GM18502 (cell line): Measurements from ENCODE around the gene SYTL3.
A peak's percentile ranks its signal among the peaks of the same experiment; 100 is the strongest.

ENCODE experiments used
- ATAC-seq: cut with Tn5 transposase; IDR thresholded peaks from one replicate; pipeline ENCODE4 v1.9.1; 2021; ENCODE audit warnings: mild to moderate bottlenecking; ENCODE audit not compliant: unreplicated experiment, poor library complexity

Gene SYTL3

GRCh38 chr6:158808442-158808833, 158.6 kb downstream of the SYTL3 start:
- ATAC-seq = no peak

- peak; percentile 66 for ATAC-seq
Observed at GRCh38 chr6:158808941-158809678, 159.3 kb downstream of the SYTL3 start.

DNA sequence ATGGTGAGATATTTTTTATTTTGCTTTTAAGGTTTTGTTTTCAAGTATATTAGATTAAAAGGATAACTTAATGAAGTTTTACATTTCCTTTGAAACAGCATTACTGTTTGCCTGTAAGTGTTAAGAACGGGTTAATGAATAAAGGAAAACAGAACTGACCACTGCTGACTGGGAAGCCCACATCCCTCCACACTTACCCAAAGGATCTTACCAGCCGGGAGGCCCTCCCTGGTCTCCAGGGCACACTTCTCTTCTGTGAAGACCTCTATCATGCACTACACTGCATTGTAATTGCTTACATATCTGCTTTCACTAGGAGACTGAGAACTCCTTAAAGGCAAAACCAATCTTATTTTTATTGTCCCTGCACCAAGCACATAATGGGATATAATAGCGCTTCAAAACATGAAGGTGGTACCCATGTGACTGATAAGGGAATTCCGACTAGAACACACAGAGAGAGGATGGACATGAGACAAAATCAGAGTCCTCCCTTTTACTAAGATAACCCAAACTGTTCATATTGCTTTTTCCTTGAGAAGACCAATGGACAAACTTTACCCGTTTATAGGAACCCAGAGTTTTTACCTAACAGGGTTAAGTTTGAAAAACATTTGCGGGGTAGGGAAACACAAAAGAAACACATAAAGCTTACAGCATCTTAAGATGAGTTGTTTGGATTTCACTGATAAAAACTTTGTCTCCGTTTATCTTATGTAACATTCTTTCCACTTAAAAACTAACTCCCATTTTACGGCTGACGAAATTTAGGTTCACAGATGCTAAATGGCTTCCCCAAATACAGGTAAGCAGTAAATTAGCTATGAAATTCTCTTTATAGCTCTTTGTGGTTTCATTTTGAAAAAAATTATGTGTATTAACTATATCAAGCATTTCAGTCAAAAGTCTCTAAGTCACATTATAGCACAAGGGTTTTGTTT, 160.6 kb downstream of the SYTL3 start:
- no peak for ATAC-seq

DNA sequence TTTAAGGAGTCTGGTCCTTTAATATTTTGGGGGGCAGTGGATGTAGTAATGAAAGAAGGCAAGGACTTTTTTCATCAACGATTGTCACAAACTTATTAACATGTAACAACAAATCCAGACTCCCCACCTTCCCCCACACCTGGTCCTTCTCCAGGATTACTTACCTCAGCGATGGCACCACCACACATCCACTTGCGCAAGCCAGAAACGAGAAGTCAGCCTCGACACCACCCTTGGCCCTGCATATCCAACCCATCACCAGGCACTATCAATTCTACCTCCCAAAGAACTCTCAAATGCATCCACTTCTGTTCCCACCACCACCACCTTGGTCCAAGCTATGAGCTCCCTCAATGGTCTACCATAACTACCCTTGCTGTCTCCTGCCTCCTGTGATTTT, 162.8 kb downstream of the SYTL3 start:
- ATAC-seq = no peak

- ATAC-seq = no peak
Observed at GRCh38 chr6:158813032-158813431, 163.2 kb downstream of the SYTL3 start.
